HG02759 (cell line): Measurements from ENCODE around the gene PIGU.
"Not testable (repeated sequence)": the region's sequence is repeated elsewhere in the genome, so short reads cannot be mapped to it uniquely, and the experiment has no call there.

Experiments used
- ATAC-seq: cut with Tn5 transposase; IDR thresholded peaks from one replicate; pipeline ENCODE4 v1.9.1; 2021; ENCODE audit warnings: mild to moderate bottlenecking, moderate library complexity; ENCODE audit not compliant: unreplicated experiment

PIGU gene

DNA sequence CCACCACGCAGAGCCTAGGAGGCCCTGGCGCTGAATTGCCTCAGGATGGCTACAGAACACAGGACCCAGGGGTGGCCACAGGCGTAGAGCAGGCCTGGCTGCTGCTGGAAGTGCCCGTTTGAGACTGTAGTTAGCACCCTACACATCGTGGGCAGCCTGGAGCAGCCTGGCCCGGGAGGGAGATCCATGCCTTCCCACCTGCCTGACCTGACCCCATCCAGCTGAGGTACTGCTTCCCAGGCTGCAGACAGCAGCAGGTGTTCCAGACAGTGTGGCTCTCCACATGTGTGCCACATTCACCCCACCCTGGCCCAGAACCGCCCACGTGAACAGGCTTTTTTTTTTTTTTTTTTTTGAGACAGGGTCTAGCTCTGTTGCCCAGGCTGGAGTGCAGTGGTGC, 139.2 kb downstream of the PIGU start:
- ATAC-seq = no peak

DNA sequence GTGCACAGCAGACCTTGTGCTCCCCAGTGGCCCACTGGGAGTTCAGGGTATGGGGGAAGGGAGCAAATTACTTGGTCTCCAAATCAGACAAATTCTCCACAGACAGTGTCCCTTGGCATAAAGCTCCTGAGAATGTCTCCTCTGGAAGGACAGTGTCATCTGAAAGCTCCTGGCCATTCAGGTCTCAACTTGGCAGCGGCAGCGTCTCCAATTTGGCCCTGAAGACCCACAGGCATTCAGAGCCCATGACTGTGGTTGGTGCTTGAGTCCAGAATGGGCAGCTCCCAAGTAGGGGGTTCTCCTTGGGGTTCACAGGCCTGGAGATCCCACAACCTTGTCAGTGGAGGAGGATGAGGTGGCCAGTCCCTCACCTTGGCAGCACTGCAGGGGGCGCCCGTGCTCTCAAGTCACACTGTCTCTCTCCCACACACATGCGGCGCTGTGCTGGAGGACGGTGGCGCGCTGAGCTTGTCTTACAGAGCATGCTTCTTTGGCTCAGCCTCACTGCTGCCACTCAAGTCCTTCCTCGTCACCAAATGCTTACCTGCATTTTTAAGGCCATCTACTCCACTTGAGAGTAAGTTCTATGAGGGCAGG, 140.0 kb downstream of the PIGU start:
- ATAC-seq = no peak

DNA sequence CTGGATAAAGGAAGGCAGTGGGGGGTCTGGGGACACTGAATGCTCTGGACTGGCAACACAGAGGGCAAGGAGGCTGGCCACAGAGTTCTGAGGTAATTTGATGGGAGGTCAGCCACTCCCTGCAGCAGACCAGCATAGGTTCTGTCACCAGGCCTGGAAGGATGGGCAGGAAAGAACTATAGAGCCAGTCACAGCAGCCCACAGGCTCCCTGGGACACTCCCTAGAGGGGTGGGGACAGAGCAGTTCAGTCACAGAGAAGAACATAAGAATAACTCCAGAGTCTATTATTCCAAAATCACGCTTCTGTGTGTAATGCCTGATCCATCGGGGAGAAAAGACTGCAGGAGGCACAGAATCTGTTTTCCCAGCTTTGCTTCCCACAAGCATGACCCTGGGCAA, 141.0 kb downstream of the PIGU start:
- ATAC-seq = no peak

DNA sequence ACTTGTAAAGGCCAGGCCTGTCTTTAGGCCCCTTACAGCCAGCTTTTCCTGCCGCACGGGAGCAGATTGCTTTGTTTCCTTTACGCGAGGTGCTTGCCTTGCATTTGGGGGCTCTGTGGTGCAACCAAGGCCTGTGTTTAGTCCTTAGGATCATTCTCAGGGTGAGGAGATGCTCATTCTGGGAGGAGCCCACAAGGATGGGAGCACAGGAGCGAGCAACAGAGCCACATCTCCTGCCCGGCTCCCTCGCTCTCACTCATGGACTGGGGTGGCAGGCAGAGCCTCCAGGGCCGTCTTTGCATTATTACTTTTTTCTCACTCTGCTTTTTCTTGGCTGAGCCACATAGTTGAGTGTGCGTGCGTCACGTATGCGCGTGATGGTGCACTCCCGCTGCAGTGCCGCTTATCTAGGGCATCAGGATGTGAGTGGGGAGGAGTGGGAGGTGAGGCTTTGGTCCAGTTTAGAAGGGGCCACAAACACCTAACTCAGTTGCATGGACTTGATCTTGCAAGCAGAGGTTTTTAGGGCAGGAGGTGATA, 141.5 kb downstream of the PIGU start:
- ATAC-seq = no peak

DNA sequence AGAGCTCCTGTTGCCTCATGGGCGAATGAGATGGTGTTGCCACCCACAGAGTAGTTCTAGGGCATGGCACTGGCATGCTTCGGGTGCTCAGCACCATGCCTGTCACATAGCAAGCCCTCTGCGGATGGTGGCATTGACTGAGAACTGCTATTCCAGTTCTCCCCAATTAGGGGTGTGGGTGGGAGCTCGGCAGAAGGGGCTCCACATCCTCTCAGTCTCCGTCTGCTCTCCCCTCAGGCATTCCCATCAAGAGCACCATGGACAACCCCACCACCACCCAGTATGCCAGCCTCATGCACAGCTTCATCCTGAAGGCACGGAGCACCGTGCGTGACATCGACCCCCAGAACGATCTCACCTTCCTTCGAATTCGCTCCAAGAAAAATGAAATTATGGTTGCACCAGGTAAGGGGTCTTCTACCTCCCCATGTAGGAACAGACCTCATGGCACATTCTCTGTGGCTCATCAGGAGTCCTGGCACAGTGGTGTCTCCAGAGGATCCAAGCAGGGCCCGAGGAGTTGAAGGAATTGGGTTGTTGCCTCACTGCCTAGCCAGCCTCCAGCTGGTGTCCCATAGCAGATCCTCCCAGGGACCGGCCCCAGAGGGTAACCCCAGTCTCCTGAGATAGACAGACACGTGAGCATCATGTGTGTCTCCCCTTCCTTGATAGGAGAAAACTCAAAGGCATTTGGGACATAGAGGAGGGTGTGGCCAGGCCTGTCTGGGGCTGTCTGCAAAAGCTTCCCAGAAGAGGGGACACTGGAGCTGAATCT, 142.3 kb downstream of the PIGU start:
- ATAC-seq = no peak

DNA sequence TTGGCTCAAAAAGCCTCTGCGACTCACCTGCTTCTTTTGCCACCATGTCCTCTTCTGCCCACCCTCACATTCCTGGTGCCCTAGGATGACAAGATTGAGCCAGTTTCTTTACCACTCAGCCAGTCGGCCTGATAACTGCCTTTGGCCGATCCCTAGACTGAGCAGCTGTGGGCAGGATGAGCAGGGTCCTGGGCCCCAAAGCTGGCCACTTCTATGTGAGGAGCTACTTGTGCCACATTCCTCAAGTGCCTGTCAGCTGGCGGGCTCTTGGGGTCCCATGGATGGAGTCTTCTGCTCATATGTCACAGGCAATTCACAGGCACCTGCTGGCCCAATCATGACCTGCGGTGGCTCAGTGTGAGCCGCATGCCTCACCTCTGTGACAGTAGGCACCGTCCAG, 144.1 kb downstream of the PIGU start:
- no peak for ATAC-seq

DNA sequence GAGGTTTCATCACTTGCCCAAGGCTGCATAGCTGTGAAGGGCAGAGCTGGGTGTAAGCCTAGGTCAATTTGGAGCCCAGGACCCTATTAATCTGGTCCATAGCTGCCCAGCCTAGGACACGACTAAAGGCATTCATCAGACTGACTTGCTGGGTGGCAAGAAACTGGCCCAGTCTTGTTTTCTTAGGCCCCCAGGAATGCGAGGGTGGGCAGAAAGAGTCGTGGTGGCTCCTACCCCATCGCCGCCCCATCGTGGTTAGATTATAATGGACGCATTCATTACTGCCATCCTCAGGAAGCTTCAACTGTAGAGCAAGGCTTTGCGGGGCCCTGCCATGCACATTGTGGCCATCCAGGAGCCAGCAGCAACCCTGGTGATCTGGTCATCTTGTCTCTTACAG, 144.6 kb downstream of the PIGU start:
- ATAC-seq = no peak

DNA sequence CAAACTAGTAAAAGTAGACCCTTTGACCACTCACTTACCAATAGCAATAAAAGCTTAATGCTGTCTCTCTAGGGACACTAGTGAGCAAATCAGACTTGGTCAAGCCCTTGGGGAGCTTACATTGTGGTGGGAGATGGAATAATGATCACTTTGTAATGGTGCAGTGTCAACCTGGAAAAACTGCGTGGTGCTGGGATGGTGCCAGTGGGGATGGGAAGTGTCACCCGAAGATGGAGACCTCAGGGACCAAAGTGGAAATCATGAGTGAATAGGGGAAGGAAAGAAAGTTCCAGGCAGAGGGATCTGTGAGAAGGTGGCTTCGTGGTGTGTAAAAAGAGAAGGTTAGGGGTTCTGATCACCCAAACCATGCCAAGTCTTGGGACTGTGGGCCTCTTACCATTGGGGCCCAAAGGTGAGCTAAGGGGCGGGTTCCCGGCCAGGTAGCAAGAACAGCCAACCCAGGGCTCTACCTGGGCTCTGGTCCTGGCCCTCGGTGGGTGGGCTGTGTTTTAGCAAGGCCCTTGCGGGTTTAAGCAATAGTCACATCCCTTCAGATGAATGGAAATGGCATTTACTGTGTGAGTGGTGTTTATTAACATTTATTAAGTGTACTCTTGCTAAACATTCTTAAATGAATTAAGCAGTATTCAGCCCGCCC, 145.2 kb downstream of the PIGU start:
- ATAC-seq = no peak

DNA sequence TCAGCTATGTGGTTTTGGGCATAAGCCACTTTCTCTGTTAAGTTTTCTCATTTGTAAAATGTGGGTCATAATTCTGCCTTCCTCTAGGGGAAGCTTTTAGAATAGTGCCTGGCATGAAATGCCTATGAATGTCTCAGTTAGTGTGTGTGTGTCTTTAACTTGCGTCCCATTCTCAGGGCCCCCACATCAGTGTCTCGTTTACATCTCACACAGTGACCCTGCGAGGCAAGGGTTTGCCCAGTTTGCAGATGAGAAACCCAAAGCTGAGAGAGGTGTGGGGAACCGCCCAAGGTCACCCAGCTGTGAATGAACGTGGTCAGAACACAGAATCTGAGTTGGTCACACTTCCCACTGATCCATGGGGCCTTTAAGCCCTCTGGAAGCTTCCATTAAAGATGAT, 146.6 kb downstream of the PIGU start:
- no peak for ATAC-seq

DNA sequence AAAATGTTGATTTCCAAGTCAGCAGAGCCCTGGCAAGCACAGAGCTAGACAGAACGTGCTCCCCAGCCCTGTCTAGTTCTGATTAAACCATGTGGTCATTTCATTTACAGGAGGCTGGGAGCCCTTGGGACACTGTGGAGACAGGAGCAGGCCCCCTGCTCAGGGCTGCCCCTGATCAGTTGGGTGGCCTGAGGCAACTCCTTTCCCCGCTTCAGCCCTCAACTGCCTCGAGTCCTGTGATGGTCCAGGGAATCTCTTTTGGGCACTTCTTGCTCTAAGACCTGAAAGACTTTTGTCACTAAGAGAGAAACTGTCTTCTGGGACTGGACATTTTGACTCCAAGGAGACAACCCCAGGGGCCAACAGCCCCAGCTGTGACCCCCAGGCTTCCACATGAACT, 147.2 kb downstream of the PIGU start:
- no peak for ATAC-seq

DNA sequence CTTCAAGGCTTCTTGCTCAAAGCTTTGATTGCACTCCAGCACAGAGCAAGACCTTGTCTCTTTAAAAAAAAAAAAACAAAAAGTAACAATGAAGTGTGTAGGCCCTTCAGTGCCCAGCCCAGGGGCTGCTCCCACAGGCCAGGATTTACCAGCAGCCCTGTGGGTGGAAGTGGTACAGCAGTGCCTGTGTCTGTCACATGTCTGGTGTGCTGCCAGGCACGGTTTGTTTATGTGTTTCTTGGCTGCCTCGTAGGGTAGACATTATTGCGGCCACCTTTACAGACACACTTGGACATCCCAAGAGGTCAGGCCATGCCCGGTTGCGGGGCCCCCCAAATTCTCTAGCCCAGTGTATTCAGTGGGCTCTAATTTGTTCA, 148.0 kb downstream of the PIGU start:
- no peak for ATAC-seq

DNA sequence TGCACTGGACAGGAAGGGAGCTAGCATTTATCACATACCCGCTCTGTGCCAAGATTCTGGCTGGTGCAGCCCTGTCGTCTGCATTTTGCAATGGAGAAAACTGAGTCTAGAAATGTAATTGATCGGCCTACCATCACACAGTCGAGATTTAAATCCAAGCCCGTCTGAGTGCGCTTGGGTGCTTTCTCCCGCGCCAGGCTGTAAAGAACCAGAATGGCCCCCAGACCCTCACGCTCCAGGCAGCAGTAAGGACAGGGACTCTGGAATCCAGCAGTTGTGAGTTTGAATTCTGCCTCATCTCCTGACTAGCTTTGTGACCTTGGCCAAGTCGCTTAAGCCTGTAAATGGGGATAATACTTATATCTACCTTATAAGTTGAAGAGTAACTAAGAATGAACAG, 149.9 kb downstream of the PIGU start:
- ATAC-seq = no peak

DNA sequence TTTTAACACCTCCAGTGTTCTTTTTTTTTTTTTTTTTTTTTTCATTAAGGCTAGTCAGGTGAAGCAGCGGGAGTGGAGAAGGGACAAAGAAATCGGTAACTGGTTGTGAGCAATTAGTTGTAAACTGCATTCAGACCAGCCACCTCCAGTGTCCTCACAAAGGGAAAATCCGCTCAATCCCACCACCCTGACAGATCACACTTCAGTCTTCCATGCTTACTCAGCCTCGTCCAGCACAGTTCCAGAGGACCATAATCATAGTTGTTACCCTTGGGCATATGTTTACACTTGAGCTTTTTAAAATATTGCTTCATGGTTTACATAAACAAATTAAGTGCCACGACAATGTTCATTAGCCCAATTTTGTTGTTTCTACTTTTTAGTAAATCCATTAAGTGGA, 150.4 kb downstream of the PIGU start:
- no peak for ATAC-seq

DNA sequence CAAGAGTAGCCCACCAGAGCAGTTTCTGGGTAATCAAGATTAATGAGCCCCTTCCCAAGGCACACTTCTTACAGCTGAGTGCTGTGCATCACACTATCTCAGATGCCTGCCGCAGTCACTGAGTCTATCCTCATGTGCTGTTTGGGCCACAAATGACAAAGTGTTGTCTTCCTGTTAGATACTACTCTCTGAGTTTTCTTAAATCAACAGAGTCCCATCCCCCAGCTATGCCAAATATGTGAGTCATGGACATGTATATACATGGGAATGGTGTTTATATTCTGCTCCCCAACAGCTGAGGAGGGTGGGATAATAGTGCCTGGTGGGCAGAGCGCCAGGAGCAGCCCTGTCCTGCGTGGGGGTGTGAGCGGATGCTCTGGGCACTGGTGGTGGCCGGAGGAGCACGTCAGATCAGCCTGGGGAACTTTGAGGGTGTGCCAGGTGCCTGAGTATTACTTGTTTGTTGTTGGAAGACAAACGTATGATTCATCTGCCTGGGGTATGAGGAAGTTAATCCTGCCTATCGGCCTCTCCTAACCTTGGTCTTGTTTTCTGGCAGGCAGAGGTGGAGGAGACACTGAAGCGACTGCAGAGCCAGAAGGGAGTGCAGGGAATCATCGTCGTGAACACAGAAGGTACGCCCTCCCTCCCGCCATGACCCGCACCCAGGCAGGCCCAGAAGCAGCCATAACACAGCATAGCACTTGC, 151.0 kb downstream of the PIGU start:
- no peak for ATAC-seq

DNA sequence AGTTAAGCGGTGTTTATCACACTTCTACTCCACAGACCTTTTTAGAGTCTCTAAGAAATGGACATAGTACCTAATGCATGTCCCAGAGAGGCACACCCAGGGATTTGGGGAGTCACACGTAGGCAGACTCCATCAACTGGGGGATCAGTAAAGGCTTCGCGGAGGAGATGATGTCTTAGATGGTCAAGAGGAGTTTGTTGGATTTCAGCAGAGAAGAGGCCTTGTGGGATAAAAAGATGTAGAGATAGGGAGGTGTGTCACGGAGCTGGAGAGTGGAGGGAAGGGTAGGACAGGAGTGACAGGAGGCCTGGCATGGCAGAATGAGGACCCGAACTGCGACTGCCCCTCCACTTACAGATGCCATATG, 151.6 kb downstream of the PIGU start:
- no peak for ATAC-seq

DNA sequence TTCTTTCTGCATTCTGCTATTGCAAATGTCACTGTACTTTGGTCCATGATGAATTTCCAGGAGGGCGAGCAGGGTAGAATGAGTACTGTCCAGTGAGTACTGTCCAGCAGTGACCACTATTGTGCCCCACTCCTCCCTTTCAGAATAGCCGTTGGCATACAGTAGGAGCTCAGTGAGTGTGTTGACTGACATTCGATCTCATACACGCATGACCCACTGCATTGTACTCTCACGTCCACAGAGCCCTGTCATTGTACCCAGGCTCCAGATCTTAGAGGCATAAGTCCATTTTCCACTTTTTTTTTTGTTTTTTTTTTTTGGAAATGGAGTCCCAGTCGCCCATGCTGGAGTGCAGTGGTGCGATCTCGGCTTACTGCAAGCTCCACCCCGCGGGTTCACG, 152.5 kb downstream of the PIGU start:
- no peak for ATAC-seq

DNA sequence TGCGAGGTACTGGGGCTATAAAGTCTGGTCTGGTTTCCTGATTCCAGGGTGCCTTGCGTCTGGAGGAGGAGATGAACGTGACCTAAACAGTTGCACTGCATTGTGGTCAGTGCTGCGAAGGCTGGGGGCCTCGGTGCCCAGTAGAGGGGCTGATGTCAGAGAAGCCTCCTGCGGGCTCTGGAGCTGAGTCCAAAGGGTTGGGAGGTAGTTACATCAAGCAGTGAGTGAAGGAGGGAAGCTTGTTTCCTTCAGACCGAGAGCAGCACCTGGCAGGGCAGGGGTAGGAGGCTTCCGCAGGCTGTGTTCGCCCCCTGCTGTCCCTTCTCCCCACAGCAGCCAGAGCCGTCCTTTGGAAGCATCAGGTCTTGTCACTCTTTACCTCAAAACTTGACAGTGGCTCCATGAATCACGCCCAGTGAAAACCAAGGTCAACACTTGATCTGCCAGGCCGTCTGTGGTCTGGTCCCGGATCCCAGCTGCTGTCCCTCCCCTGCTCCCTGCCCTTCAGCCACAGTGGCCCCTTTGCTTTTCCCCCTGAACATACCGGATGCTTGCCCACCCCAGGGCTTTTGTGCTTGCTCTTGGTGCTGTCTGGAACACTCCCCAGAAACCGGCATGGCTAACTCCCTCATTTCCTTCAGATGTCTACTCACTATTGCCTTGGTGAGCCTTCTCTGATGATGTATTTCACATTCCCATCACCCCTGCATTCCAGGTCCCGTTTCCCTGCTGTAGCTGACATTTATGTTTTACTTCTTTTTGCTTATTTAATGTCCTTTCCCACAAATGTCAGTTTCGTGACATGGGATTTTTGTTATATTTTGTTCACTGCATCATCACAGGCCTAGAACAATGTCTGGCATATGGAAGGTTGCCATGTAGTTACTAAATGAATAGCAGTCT, 153.7 kb downstream of the PIGU start:
- ATAC-seq = no peak

DNA sequence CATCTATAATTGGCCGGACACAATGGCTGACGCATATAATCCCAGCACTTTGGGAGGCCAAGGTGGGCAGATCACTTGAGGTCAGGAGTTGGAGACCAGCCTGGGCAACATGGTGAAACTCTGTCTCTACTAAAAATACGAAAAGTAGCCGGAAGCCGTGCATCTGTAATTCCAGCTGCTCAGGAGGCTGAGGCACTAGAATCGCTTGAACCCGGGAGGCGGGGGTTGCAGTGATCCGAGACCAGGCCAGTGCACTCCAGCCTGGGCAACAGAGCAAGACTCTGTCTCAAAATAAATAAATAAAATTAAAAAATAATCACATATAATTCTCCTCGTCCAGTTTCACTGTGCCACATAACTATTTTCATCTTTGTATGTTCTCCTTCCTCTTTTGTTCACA, 157.1 kb downstream of the PIGU start:
- ATAC-seq = not testable (repeated sequence)

DNA sequence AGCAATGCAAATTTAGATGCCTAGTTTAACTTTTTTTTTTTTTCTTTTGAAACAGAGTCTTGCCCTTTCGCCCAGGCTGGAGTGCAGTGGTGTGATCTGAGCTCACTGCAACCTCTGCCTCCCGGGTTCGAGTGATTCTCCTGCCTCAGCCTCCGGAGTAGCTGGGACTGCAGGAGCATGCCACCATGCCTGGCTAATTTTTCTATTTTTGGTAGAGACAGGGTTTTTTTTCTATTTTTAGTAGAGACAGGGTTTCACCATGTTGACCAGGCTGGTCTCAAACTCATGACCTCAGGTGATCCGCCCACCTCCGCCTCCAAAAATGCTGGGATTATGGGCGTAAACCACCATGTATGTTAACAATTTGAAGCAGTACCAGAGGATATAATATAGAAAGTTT, 158.0 kb downstream of the PIGU start:
- not testable (repeated sequence) for ATAC-seq

DNA sequence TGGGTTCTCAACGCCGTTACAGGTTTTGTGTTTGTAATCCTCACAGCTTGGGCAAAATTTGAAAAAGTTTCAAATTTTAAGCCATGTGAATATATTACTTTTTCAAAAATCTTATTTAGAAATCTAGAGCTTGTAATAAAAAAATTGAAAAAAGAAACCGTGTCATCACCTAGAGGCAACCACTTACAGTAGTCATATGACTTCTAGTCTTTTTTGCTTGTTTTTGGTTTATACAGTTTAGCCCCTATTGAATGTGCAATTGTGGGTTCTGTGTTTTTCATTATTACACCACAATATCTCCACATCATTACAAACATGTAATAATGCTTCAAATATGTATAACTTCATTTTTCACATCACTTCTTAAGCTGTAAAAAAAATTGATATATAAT, 159.8 kb downstream of the PIGU start:
- no peak for ATAC-seq
